ENCODE data around the gene GSC2.

GRCh38 chr22:19125474-19126308 lies 24.4 kb downstream of the GSC2 start:
- no peak for TF ChIP-seq POLR2A (IDR thresholded peaks at IDR 0.05; ENCODE audit: control extremely low read depth in 1 of 2, low read depth in 2 of 2, low read length in 2 of 2)
- TF ChIP-seq TBP (IDR thresholded peaks at IDR 0.05; ENCODE audit: low read depth, low read length): no peak
- TF ChIP-seq SIX5 (IDR thresholded peaks at IDR 0.05; ENCODE audit: low read depth, low read length): no peak

Data from H1 (cell line).